Esophagus squamous epithelium (tissue), 5 donors: ENCODE data around the gene SOWAHC. TPM values are rescaled to one million over a fixed set of nuclear protein-coding genes. Genes with fewer than 3 reads are reported as not detected.

Experiments
- DNase-seq: peaks from one replicate; lab custom pipeline; 2025; lab: John Stamatoyannopoulos, UW
- H3K27ac ChIP-seq, 4 donors: fragments of 200-600 bp; sonication (generic); one replicate each; pipeline ENCODE4 v1.5.1; 2016 to 2019; ENCODE audit warnings: mild to moderate bottlenecking in 1 of 4
- H3K27me3 ChIP-seq, 4 donors: fragments of 200-600 bp; sonication (generic); 1 replicate in 3 of 4; 2 replicates in 1 of 4; pipeline versions ENCODE4 v1.5.1 to v1.6.0; 2017 to 2021; ENCODE audit warnings: antibody characterized with exemption in 1 of 4
- H3K36me3 ChIP-seq, 3 donors: fragments of 200-600 bp; sonication (generic); one replicate each; pipeline ENCODE4 v1.5.1; 2016 to 2019
- H3K4me1 ChIP-seq, 3 donors: fragments of 200-600 bp; sonication (generic); one replicate each; pipeline ENCODE4 v1.5.1; 2017 to 2019
- H3K4me3 ChIP-seq, 4 donors: fragments of 200-600 bp; sonication (generic); 1 replicate in 3 of 4; 2 replicates in 1 of 4; pipeline ENCODE4 v1.5.1; 2016 to 2019; ENCODE audit warnings: mild to moderate bottlenecking in 2 of 4, moderate library complexity in 1 of 4
- H3K9me3 ChIP-seq, 3 donors: fragments of 200-600 bp; sonication (generic); one replicate each; pipeline ENCODE4 v1.5.1; 2016 to 2019
- POLR2A ChIP-seq, 4 donors: fragments of 450-650 bp; IDR thresholded peaks; one replicate each; pipeline ENCODE4 v1.6.1; 2017; ENCODE audit warnings: antibody characterized with exemption in 4 of 4, mild to moderate bottlenecking in 4 of 4, moderate library complexity in 3 of 4
- WGBS, 2 donors: methylation state at CpG; one replicate each; pipeline ENCODE4 v1.1.5; 2018; 5-methylcytosine and 5-hydroxymethylcytosine counted together
- intact Hi-C: fragments of 100-400 bp; cut with DNase I; formaldehyde crosslinking; loops from one replicate; pipeline ENCODE4 v1.15.0; 2022
- total RNA-seq, 4 donors: library from RNA; depleted of rRNA; stranded (reverse); fragments of >200 nt; gene quantifications; one replicate each; pipeline ENCODE4 v1.1.0, GENCODE V29; 2016
- TF ChIP-seq, protein P1 (sequence below), 6 experiments: fragments of 450-650 bp in 4 of 6; fragments of 200-600 bp in 2 of 6; sonication (generic) in 2 of 6; IDR thresholded peaks; one replicate each; pipeline ENCODE4 v1.5.1; 2016 to 2019; ENCODE audit warnings: antibody characterized with exemption in 6 of 6, mild to moderate bottlenecking in 4 of 6, moderate library complexity in 4 of 6
- donor health status: DM: yes; HTN: yes; CAD: no.

SOWAHC gene
- total RNA-seq, 4 donors from 2014 or later, result 47.9 to 87.9 (median 69.7) TPM

DNA sequence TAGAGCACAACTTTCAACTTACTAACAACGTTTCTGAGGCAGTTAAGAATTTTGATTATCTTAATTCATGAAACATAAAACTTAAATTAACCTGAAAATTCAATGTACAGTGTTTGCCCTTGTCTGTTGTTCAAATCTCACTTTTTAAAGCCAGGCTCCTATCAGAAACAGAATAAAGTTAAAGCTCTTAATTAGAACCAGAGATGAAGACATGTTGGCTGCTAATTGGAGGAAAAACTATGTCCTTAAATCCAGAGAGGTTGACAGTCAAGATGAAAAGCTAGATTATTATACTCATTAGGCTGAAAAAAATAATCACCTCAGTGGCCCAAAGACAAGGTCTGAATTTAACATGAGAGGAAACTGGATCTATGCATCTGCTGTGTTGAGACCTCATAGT, 52.3 kb downstream of the SOWAHC start:
- TF ChIP-seq POLR2A (IDR thresholded peaks at IDR 0.05), result no peak
- TF ChIP-seq, protein P1, sequence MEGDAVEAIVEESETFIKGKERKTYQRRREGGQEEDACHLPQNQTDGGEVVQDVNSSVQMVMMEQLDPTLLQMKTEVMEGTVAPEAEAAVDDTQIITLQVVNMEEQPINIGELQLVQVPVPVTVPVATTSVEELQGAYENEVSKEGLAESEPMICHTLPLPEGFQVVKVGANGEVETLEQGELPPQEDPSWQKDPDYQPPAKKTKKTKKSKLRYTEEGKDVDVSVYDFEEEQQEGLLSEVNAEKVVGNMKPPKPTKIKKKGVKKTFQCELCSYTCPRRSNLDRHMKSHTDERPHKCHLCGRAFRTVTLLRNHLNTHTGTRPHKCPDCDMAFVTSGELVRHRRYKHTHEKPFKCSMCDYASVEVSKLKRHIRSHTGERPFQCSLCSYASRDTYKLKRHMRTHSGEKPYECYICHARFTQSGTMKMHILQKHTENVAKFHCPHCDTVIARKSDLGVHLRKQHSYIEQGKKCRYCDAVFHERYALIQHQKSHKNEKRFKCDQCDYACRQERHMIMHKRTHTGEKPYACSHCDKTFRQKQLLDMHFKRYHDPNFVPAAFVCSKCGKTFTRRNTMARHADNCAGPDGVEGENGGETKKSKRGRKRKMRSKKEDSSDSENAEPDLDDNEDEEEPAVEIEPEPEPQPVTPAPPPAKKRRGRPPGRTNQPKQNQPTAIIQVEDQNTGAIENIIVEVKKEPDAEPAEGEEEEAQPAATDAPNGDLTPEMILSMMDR (IDR thresholded peaks at IDR 0.05), result no peak
- no peaks in the 10 kb centered on the region for H3K27me3 ChIP-seq
- H3K4me3 ChIP-seq, result no peak overlapping the region
- intact Hi-C loops, result no loop called here
- no peaks in the 10 kb centered on the region for H3K36me3 ChIP-seq
- 54 to 75% methylated on average over 1 of the region's 1 CpG for WGBS, 2 donors
- H3K4me1 ChIP-seq, result peaks cover 6 to 32% (median 11%) of the 10 kb centered on the region in 3 donors
- no peak for DNase-seq
- no peak overlapping the region for H3K27ac ChIP-seq
- H3K9me3 ChIP-seq, result no peaks in the 10 kb centered on the region

Other genes with a start within 250 kb of the SOWAHC start
- gene SEPTIN10, start 398 bp upstream of the SOWAHC start, total RNA-seq, result 100 to 1,000 TPM in 1 of 4 donors, 10 to 100 TPM in 3; 83.6 to 132 (median 86.4) TPM
- 10 to 100 TPM in 3 of 4 donors, 1 to 10 TPM in 1; 3.3 to 31.7 (median 15.2) TPM for gene RGPD5, start 179.9 kb downstream of the SOWAHC start, total RNA-seq